ENCODE results near the gene MOAP1.

MOAP1 gene

GRCh38 chr14:93148979-93149378 is 35.7 kb downstream of the MOAP1 start:
- TF ChIP-seq CTCF (IDR thresholded peaks at IDR 0.05; ENCODE audit: extremely low read depth, missing control alignments), result no peak
- no peak for DNase-seq (ENCODE audit: low spot score)

DNA sequence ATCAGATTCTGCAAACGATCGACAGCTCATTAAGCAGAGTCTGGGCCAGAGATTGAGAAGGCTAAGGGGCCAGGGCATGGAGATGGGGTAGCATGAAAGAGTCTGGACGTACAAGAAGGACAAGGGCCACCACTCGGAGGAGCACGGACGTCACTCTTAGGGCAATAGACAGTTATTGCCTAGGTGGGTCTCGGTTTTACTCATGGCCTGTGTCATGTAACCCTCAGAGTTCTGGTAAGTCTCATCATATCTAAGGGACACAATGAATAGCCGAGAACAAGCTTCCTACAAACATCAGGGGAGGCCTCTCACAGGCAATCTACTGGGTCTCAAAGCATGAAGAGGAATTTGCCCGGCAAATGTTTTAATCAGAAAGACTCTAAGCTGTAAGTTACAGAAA is 38.6 kb downstream of the MOAP1 start:
- peak; percentile 51 for DNase-seq (ENCODE audit: low spot score)
- TF ChIP-seq CTCF (IDR thresholded peaks at IDR 0.05; ENCODE audit: extremely low read depth, missing control alignments), result no peak

- no peak for DNase-seq (ENCODE audit: low spot score)
- TF ChIP-seq CTCF (IDR thresholded peaks at IDR 0.05; ENCODE audit: extremely low read depth, missing control alignments), result no peak
Observed at GRCh38 chr14:93142854-93143652, 41.6 kb downstream of the MOAP1 start.

DNA sequence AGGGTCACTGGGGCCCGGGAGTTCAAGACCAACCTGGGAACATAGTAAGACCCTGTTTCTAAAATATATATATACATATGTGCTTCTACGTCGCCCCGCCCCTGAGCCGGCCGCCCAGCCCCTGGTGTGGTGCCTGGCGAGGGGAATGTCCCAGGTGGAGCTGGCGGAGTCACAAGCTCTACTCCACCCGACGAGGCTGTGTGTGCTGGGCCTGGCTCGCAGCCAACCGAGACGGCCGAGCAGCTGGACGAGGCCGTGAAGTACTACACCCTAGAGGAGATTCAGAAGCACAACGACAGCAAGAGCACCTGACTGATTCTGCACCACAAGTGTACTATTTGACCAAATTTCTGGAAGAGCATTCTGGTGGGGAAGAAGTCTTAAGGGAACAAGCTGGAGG is 46.8 kb downstream of the MOAP1 start:
- TF ChIP-seq CTCF (IDR thresholded peaks at IDR 0.05; ENCODE audit: extremely low read depth, missing control alignments), result no peak
- DNase-seq (ENCODE audit: low spot score), result no peak

GRCh38 chr14:93136508-93136907 is 48.2 kb downstream of the MOAP1 start:
- peak; percentile 2 for DNase-seq (ENCODE audit: low spot score)

GRCh38 chr14:93136009-93136408 is 48.7 kb downstream of the MOAP1 start:
- TF ChIP-seq CTCF (IDR thresholded peaks at IDR 0.05; ENCODE audit: extremely low read depth, missing control alignments), result no peak
- DNase-seq (ENCODE audit: low spot score), result no peak

- no peak for TF ChIP-seq CTCF (IDR thresholded peaks at IDR 0.05; ENCODE audit: extremely low read depth, missing control alignments)
- DNase-seq (ENCODE audit: low spot score), result no peak
Observed at GRCh38 chr14:93135399-93135798, 49.3 kb downstream of the MOAP1 start.

DNA sequence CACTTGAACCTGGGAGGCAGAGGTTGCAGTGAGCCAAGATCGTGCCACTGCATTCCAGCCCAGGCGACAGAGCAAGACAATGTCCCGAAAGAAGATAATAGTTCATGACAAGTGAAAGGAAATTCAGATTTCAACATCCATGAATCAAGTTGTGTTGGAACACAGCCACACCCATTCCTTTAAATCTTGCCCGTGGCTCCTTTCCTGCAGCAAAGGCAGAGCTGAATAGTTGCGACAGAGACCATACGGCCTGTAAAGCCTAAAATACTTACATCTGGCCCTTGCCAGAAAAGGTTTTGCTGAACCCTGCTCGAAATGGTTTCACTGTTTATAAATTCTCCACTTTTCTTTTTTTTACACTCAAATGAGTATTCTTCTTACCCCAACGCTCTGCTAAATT is 51.2 kb downstream of the MOAP1 start:
- no peak for DNase-seq (ENCODE audit: low spot score)
- TF ChIP-seq CTCF (IDR thresholded peaks at IDR 0.05; ENCODE audit: extremely low read depth, missing control alignments), result no peak
